Skeletal muscle tissue (tissue), 4 donors: ENCODE measurements around the gene GALP. TPM values are rescaled to one million over a fixed set of nuclear protein-coding genes. Genes with fewer than 3 reads are reported as not detected.
"Not testable (repeated sequence)": the region's sequence is repeated elsewhere in the genome, so short reads cannot be mapped to it uniquely, and the experiment has no call there.

Experiments
- H3K27ac ChIP-seq: one replicate; pipeline ENCODE4 v1.7.0; 2013; ENCODE audit warnings: mild to moderate bottlenecking, low read depth, low read length, inconsistent platforms
- H3K27me3 ChIP-seq, 3 donors: one replicate each; pipeline ENCODE4 v1.7.0; 2013; ENCODE audit warnings: low read length in 3 of 3; ENCODE audit not compliant: control insufficient read depth in 3 of 3, insufficient read depth in 3 of 3
- H3K36me3 ChIP-seq, 3 donors: one replicate each; pipeline ENCODE4 v1.7.0; 2013; ENCODE audit warnings: low read length in 3 of 3; ENCODE audit not compliant: control insufficient read depth in 3 of 3, insufficient read depth in 3 of 3
- H3K4me1 ChIP-seq, 3 donors: one replicate each; pipeline ENCODE4 v1.7.0; 2013; ENCODE audit warnings: low read length in 3 of 3, mild to moderate bottlenecking in 3 of 3; ENCODE audit not compliant: control insufficient read depth in 3 of 3, insufficient read depth in 3 of 3
- H3K4me3 ChIP-seq, 3 donors: one replicate each; pipeline ENCODE4 v1.7.0; 2013; ENCODE audit warnings: low read length in 3 of 3
- H3K9ac ChIP-seq, 3 donors: one replicate each; pipeline ENCODE4 v1.7.0; 2013; ENCODE audit warnings: low read length in 3 of 3, mild to moderate bottlenecking in 3 of 3, moderate library complexity in 2 of 3, low read depth in 1 of 3
- H3K9me3 ChIP-seq, 3 donors: one replicate each; pipeline ENCODE4 v1.7.0; 2013; ENCODE audit warnings: low read length in 3 of 3; ENCODE audit not compliant: control insufficient read depth in 3 of 3
- total RNA-seq: library from RNA; depleted of rRNA; stranded (reverse); fragments of >200 nt; gene quantifications from one replicate; pipeline ENCODE4 v1.2.3, GENCODE V29; 2014
- donor health status: Osteomylitis.

GALP gene
- total RNA-seq, 1 donor from 2014 or later, result not detected

- Histone ChIP-seq H3K36me3 (peaks cover 7 to 14% (median 7%) of the 10 kb centered on the region in 3 donors), H3K27me3 (no peaks in the 10 kb centered on the region), H3K4me1 (peaks cover 11 to 22% (median 11%) of the 10 kb centered on the region in 3 donors), H3K4me3 (no peak overlapping the region), H3K9ac (no peak overlapping the region), H3K27ac (no peak overlapping the region), H3K9me3 (no peaks in the 10 kb centered on the region)
Observed at GRCh38 chr19:56147307-56147706, 28.5 kb upstream of the GALP start.

- no peak overlapping the region for H3K4me3 ChIP-seq
- no peak overlapping the region for H3K27ac ChIP-seq
- no peaks in the 10 kb centered on the region for H3K27me3 ChIP-seq
- H3K4me1 ChIP-seq, result peaks cover 10 to 15% (median 14%) of the 10 kb centered on the region in 3 donors
- H3K9me3 ChIP-seq, result no peaks in the 10 kb centered on the region
- no peak overlapping the region for H3K9ac ChIP-seq
- peaks cover 5 to 14% (median 7%) of the 10 kb centered on the region in 3 donors for H3K36me3 ChIP-seq
Observed at GRCh38 chr19:56148096-56148495, 27.7 kb upstream of the GALP start.

- not testable (repeated sequence) for H3K4me3 ChIP-seq, H3K9ac ChIP-seq, H3K27me3 ChIP-seq, H3K27ac ChIP-seq, H3K9me3 ChIP-seq
- H3K36me3 ChIP-seq, result peaks cover 5 to 14% (median 7%) of the 10 kb centered on the region in 3 donors
- peaks cover 14 to 20% (median 16%) of the 10 kb centered on the region in 3 donors for H3K4me1 ChIP-seq
Observed at GRCh38 chr19:56148955-56149655, 26.7 kb upstream of the GALP start.

GRCh38 chr19:56149656-56150038, 26.2 kb upstream of the GALP start:
- Histone ChIP-seq H3K9ac (peak overlapping the region; percentile 3 to 41 (median 34)), H3K9me3 (no peaks in the 10 kb centered on the region), H3K36me3 (peaks cover 7 to 15% (median 10%) of the 10 kb centered on the region in 3 donors), H3K27ac (peak overlapping the region; percentile 79), H3K4me1 (peaks cover 14 to 20% (median 16%) of the 10 kb centered on the region in 3 donors), H3K27me3 (no peaks in the 10 kb centered on the region), H3K4me3 (peak overlapping the region in 1 of 3 donors; percentile 26)

GRCh38 chr19:56150358-56150757, 25.4 kb upstream of the GALP start:
- peak overlapping the region in 1 of 3 donors; percentile 31 for H3K4me3 ChIP-seq
- peaks cover 11 to 19% (median 15%) of the 10 kb centered on the region in 3 donors for H3K36me3 ChIP-seq
- peak overlapping the region; percentile 3 to 41 (median 34) for H3K9ac ChIP-seq
- no peaks in the 10 kb centered on the region for H3K9me3 ChIP-seq
- peak overlapping the region; percentile 79 for H3K27ac ChIP-seq
- H3K4me1 ChIP-seq, result peaks cover 14 to 20% (median 16%) of the 10 kb centered on the region in 3 donors
- no peaks in the 10 kb centered on the region for H3K27me3 ChIP-seq

- no peaks in the 10 kb centered on the region for H3K9me3 ChIP-seq
- H3K4me1 ChIP-seq, result peaks cover 10 to 20% (median 16%) of the 10 kb centered on the region in 3 donors
- peak overlapping the region in 2 of 3 donors; percentile 14 to 25 for H3K9ac ChIP-seq
- peaks cover 18 to 21% (median 20%) of the 10 kb centered on the region in 3 donors for H3K36me3 ChIP-seq
- H3K4me3 ChIP-seq, result no peak overlapping the region
- H3K27me3 ChIP-seq, result no peaks in the 10 kb centered on the region
- no peak overlapping the region for H3K27ac ChIP-seq
Observed at GRCh38 chr19:56152644-56153043, 23.2 kb upstream of the GALP start.

GRCh38 chr19:56153507-56153906, 22.3 kb upstream of the GALP start:
- peaks cover 18 to 21% (median 20%) of the 10 kb centered on the region in 3 donors for H3K36me3 ChIP-seq
- no peak overlapping the region for H3K27ac ChIP-seq

GRCh38 chr19:56155124-56155687, 20.6 kb upstream of the GALP start:
- H3K36me3 ChIP-seq, result peaks cover 24 to 33% (median 30%) of the 10 kb centered on the region in 3 donors
- H3K9ac ChIP-seq, result peak overlapping the region in 1 of 3 donors; percentile 3
- no peaks in the 10 kb centered on the region for H3K9me3 ChIP-seq
- peaks cover 4 to 14% (median 13%) of the 10 kb centered on the region in 3 donors for H3K4me1 ChIP-seq
- no peaks in the 10 kb centered on the region for H3K27me3 ChIP-seq
- no peak overlapping the region for H3K4me3 ChIP-seq
- H3K27ac ChIP-seq, result no peak overlapping the region

More at GRCh38 chr19:56153507-56153906, 22.3 kb upstream of the GALP start:
- Histone ChIP-seq H3K27me3 (no peaks in the 10 kb centered on the region), H3K4me1 (peaks cover 10 to 20% (median 16%) of the 10 kb centered on the region in 3 donors), H3K4me3 (no peak overlapping the region), H3K9ac (peak overlapping the region in 1 of 3 donors; percentile 25), H3K9me3 (no peaks in the 10 kb centered on the region)

GRCh38 chr19:56156768-56157167, 19.0 kb upstream of the GALP start:
- Histone ChIP-seq H3K4me1 (peaks cover 0 to 11% (median 9%) of the 10 kb centered on the region in 3 donors), H3K9ac (no peak overlapping the region), H3K4me3 (no peak overlapping the region), H3K9me3 (no peaks in the 10 kb centered on the region), H3K36me3 (peaks cover 31 to 41% (median 38%) of the 10 kb centered on the region in 3 donors), H3K27ac (no peak overlapping the region), H3K27me3 (no peaks in the 10 kb centered on the region)

GRCh38 chr19:56158170-56158757, 17.5 kb upstream of the GALP start:
- no peak overlapping the region for H3K27ac ChIP-seq
- H3K36me3 ChIP-seq, result peaks cover 31 to 41% (median 38%) of the 10 kb centered on the region in 3 donors

More at GRCh38 chr19:56158170-56158757, 17.5 kb upstream of the GALP start:
- Histone ChIP-seq H3K4me3 (no peak overlapping the region), H3K9me3 (no peaks in the 10 kb centered on the region), H3K4me1 (peaks cover 0 to 5% (median 4%) of the 10 kb centered on the region in 3 donors), H3K27me3 (no peaks in the 10 kb centered on the region), H3K9ac (no peak overlapping the region)
